Progenitor cell of endocrine pancreas (in vitro differentiated cells): ENCODE measurements around the gene NTSR2. TPM values are rescaled to one million over a fixed set of nuclear protein-coding genes. Genes with fewer than 3 reads are reported as not detected.

Source experiments
- DNase-seq: peaks from one replicate; pipeline ENCODE4 v3.0.0; 2021; ENCODE audit warnings: low spot score; ENCODE audit not compliant: unreplicated experiment
- H3K27ac Mint-ChIP-seq: 2 replicates; pipeline ENCODE4 v1.8.0; 2021; ENCODE audit warnings: mild to moderate bottlenecking, moderate library complexity, mixed read lengths
- H3K27me3 Mint-ChIP-seq: 2 replicates; pipeline ENCODE4 v1.8.0; 2021; ENCODE audit warnings: mixed read lengths
- H3K36me3 Mint-ChIP-seq: 2 replicates; pipeline ENCODE4 v1.8.0; 2022; ENCODE audit warnings: mixed read lengths; ENCODE audit not compliant: insufficient read depth
- H3K4me1 Mint-ChIP-seq: 2 replicates; pipeline ENCODE4 v1.8.0; 2021; ENCODE audit warnings: low read depth, mixed read lengths
- H3K4me3 Mint-ChIP-seq: 2 replicates; pipeline ENCODE4 v1.8.0; 2021; ENCODE audit warnings: low read depth, mild to moderate bottlenecking, moderate library complexity, mixed read lengths
- H3K9me3 Mint-ChIP-seq: 2 replicates; pipeline ENCODE4 v1.8.0; 2021; ENCODE audit warnings: low read depth, mixed read lengths
- CTCF ChIP-seq: fragments of 200-600 bp; sonication (generic); IDR thresholded peaks from one replicate; pipeline ENCODE4 v1.5.0; 2021; ENCODE audit warnings: antibody characterized with exemption, mild to moderate bottlenecking; ENCODE audit not compliant: unreplicated experiment
- total RNA-seq: library from RNA; stranded (reverse); gene quantifications from 2 replicates; pipeline ENCODE4 v1.2.1, GENCODE V29; 2021

Gene NTSR2
- total RNA-seq, 1 donor from 2014 or later = not detected

- Mint-ChIP-seq H3K27ac (no peak overlapping the region), H3K4me3 (no peak overlapping the region), H3K27me3 (peaks cover 67% of the 10 kb centered on the region), H3K4me1 (peaks cover 6% of the 10 kb centered on the region), H3K36me3 (no peaks in the 10 kb centered on the region), H3K9me3 (no peaks in the 10 kb centered on the region)
- no peak for DNase-seq
- TF ChIP-seq CTCF = no peak
Observed at GRCh38 chr2:11685906-11686470, 16.0 kb upstream of the NTSR2 start.

DNA sequence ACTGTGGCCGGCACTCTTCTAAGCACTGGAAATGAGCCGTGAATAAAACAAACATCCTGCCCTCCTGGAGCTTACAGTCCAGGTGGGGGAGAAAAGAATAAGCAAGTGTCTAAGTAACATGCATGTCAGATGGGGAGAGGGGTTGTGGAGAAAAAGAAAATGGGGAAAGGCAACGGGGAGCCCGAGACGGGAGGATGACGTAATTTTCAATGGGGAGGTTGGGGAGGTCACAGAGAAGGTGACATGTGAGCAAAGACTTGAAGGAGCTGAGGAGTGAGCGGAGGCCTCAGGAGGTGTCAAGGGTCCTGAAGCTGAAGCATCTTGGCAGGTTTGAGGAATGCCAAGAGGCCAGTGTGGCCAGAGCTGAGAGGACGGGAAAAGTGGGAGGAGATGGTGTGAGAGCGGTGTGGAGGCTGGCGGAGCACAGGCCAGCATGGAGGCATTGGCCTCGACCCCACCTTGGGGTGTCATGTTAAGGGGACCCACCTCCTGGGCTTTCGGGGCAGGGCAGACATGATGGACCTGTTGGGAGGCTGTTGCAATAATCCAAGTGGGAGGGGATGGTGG is 15.0 kb upstream of the NTSR2 start:
- Mint-ChIP-seq H3K4me3 (no peak overlapping the region), H3K27ac (no peak overlapping the region), H3K27me3 (peaks cover 61% of the 10 kb centered on the region), H3K4me1 (peaks cover 12% of the 10 kb centered on the region), H3K36me3 (no peaks in the 10 kb centered on the region), H3K9me3 (no peaks in the 10 kb centered on the region)
- no peak for DNase-seq
- no peak for TF ChIP-seq CTCF

DNA sequence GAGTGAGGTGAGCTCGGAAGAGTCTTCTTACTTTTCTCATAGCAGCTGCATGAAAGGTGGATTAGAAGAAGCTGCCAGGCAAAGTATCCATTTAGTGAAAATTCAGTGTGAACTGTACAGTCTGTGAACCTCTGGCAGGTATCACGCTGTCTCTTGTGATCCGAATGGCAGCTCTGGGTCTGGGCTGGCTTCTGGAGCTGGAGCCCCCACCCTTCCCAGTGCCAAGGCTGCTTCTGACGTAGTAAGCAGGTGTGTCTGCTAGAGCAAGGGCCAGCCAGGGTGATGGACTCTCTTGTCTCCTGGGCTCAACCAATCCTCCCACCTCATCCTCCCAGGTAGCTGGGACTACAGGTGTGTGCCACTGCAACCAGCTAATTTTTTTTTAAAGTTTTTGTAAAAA is 14.0 kb upstream of the NTSR2 start:
- peaks cover 61% of the 10 kb centered on the region for H3K27me3 Mint-ChIP-seq
- H3K36me3 Mint-ChIP-seq = no peaks in the 10 kb centered on the region
- H3K27ac Mint-ChIP-seq = no peak overlapping the region
- no peak overlapping the region for H3K4me3 Mint-ChIP-seq
- DNase-seq = no peak
- H3K9me3 Mint-ChIP-seq = no peaks in the 10 kb centered on the region
- peaks cover 12% of the 10 kb centered on the region for H3K4me1 Mint-ChIP-seq
- TF ChIP-seq CTCF = no peak

- no peak for TF ChIP-seq CTCF
- peaks cover 60% of the 10 kb centered on the region for H3K27me3 Mint-ChIP-seq
- no peak for DNase-seq
- H3K4me3 Mint-ChIP-seq = no peak overlapping the region
- no peaks in the 10 kb centered on the region for H3K36me3 Mint-ChIP-seq
- H3K4me1 Mint-ChIP-seq = peaks cover 11% of the 10 kb centered on the region
- H3K9me3 Mint-ChIP-seq = no peaks in the 10 kb centered on the region
- no peak overlapping the region for H3K27ac Mint-ChIP-seq
Observed at GRCh38 chr2:11683476-11683875, 13.5 kb upstream of the NTSR2 start.

DNA sequence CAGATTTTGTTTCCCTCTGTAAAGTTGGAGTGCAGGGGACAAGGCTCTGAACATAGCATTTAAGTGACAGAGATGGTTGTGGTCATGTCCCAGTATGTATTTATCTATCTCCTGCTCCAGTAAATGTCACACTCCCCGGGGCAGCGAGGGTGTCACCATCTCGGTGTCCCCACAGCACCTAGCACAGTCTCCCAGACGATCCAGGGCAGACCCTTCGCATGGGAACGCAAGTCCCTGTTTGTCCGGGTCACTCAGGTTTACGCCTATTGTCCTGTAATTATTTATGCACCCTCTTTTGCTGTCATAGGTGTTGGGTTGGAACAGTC is 12.6 kb upstream of the NTSR2 start:
- Mint-ChIP-seq H3K9me3 (no peaks in the 10 kb centered on the region), H3K36me3 (no peaks in the 10 kb centered on the region), H3K27me3 (peaks cover 58% of the 10 kb centered on the region), H3K4me3 (no peak overlapping the region), H3K4me1 (peaks cover 7% of the 10 kb centered on the region), H3K27ac (no peak overlapping the region)
- no peak for DNase-seq
- no peak for TF ChIP-seq CTCF
